DMS53 (cell line): Measurements from ENCODE around the gene SERPINA1.

ENCODE experiments used
- DNase-seq: peaks from one replicate; lab custom pipeline; 2025; lab: John Stamatoyannopoulos, UW

SERPINA1 gene

DNA sequence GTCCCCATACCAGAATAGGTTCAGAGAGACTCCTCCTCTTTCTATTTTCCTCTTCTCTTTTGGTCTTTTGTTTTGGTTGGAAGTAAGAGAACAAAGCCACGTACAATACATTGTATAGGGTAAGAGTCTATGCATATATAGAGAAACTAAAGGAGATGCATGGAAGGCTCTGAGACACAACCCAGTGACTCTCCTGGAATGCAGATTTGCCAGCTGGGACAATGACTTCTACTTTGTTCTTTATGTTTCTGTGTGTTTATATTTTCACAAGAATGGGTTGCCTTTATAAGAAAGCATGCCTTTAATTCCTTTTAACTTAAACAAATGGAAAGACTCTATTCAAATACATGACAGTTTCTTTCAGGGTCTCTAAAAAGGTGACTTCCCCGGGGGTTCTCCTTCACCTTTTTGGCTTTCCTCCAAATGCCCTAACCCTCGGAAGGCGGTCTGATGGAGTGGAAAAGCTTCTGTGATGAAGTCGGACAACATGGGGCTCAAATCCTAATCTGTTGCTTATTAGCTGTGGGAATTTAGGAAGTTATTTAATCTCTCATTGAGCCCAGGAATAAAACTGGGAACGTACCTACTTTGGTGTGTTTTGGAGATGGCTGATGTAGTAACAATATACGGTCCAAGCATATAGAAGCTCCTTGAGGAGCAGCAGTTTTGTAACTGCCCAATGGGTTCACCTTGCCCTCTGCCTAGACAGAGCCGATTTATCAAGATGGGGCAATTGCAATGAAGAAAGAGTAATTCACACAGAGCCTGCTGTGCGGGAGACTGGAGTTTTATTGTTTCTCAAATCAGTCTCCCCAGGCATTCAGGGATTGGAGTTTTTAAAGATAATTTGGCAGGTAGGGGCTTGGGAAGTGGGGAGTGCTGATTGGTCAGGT lies 9.1 kb upstream of the SERPINA1 start:
- DNase-seq = no peak

DNA sequence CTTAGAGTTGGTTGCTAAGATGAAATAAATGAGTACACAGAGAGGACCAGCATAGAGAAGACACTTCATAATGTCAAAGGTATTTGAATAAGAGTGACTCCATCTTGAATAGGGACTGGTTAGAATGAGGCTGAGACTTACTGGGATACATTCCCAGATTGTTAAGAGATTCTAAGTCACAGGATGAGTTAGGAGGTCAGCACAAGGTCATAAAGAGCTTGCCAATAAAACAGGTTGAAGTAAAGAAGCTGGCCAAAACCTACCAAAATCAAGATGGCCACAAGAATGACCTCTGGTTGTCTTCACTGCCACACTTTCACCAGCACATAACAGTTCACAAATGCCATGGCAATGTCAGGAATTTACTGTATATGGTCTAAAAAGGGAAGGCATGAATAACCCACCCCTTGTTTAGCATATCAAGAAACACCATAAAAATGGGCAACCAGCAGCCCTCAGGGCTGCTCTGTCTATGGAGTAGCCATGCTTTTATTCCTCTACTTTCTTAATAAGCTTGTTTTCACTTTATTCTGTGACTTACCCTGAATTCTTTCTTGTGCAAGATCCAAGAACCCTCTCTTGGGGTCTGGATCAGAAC lies 8.3 kb upstream of the SERPINA1 start:
- DNase-seq = no peak

DNA sequence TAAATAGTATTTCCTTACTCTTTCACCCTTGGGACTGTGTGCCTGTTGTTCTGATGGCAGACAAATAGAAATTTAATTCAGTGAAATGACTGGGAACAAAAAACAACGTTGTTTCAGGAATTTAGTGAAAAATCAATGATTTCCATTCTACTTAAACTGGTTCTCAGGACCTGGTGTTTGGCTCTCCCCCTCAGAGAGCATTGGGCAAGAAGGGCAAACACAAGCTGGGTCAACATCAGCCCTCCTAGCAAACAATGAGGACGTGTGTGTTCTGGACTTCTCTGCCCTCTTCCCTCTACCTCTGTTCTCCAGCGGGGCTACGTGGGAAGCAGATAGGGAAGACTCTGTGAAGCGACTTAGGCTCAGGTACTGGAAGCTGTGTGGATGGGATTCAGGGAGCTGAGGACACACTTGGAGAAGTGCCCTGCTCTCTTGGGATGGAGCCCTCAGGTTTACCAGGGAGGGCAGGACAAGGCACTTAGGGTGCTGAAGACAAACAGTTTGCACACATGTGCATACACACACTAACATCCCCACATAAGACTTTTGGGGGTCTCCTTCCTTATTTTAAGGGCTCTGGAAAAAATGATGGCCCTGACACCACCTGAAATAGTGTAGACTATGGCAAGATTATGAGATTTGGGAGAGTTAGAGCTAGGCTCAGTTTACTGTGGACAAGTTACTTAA lies 7.6 kb upstream of the SERPINA1 start:
- peak; percentile 64 for DNase-seq

DNA sequence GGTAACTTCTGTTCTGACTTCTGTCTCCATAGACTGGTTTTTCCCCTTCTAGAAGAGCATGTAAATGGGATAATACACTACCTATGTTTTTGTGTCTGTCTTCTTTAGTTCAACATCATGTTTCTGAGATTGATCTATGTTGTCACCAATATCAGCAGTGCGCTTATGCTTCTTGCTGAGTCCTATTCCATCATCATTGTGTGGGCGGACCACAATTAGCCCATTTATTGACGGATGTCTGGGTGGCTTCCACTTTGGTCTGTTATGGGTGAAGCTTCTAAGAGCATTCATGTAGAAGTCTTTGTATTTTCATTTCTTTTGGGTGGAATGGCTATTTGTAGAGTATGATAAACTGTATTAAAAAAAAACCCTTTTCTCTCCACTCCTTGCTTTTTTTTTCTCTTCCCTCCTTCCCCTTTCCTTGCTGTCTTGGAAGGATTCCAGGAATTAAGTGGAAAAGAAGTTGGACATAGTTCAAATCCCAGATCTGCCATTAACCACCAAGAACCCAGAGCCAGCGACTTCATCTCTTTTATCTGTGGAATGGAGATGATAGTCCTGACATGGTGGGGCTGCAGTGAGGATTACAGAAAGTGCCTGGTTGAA lies 7.0 kb upstream of the SERPINA1 start:
- DNase-seq = no peak

DNA sequence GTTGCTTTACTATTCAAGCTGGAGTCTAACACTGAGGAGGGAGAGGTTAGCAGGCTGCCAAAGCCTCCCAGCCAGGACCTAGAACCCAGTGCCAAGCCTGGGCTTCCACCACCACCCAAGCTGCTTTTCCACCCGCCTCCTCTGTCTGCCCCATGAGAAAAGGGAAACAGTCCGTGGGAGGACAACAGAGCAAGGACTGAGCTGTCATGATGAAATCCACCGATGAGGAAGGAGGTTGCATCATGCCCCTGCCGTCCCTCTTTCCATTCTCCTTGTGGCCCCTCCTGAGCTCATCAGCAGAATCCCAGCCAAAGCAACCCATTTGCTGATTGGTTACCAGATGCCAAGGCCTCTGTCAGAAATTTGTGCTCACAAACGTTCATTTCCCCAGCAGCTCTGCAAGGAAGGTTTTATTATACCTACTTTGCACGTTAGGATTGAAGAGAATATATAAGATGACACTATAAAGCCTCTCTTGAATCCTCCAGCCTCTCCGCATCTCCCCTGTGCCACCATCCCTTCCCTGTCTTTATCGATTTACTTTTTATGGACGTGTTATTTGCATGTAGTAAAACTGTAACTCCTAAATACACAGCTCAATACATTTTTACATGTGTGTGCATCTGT lies 6.3 kb upstream of the SERPINA1 start:
- DNase-seq = no peak

DNA sequence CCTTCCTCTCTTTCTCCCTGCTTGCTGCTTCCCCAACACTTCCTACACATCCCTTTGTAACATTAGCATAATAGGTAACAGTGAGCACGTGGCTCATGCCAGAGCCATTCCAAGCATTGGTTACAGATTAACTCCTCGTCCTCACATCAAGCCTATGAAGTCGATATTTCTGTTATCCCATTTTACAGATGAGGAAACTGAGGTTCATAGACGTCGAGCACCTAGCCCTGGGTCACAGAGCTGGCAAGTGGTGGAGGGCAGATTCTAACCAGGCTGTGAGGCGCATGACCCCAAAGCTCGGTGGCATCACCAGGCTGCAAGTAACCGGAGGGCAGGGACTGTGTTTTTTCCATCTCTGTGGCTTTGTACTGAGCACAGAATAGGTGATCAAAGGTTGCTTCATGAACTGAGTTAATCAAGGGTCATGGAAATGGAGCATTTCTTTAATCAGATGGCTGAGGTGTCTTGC lies 5.7 kb upstream of the SERPINA1 start:
- no peak for DNase-seq

DNA sequence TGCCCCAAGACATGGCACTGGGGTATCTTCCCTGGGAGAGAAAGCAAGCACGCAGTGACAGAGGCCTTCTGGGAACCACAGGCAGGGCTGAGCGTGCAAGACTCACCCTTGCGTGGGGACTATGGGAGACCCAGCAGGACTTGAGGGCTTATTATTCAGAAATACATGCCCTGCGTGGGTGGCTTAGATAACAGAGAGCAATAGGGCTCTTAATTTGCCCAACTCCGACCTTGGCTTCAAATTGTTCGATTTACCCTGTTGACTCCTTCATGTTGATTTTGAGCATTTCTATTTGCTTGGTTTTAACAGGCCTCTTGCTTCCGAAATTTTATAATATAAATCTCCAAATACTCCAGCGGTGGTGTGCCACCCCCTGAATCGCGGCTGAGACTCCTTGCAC lies 5.1 kb upstream of the SERPINA1 start:
- no peak for DNase-seq

DNA sequence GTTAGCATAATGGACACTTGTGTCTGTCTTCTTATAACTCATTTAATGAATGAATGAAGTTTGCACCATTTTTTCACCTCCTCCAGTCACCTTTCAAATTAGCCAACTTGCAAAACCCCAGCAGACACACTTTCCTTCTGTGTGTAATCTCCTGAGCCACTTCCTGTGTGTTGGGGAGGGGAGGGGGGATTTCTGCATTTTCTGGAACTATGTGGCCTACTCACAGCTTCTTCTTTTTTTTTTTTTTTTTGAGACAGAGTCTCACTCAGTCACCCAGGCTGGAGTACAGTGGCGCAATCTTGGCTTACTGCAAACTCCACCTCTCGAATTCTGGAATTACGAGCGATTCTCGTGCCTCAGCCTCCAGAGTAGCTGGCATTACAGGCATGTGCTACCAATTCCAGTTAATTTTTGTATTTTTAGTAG lies 4.1 kb upstream of the SERPINA1 start:
- DNase-seq = no peak

DNA sequence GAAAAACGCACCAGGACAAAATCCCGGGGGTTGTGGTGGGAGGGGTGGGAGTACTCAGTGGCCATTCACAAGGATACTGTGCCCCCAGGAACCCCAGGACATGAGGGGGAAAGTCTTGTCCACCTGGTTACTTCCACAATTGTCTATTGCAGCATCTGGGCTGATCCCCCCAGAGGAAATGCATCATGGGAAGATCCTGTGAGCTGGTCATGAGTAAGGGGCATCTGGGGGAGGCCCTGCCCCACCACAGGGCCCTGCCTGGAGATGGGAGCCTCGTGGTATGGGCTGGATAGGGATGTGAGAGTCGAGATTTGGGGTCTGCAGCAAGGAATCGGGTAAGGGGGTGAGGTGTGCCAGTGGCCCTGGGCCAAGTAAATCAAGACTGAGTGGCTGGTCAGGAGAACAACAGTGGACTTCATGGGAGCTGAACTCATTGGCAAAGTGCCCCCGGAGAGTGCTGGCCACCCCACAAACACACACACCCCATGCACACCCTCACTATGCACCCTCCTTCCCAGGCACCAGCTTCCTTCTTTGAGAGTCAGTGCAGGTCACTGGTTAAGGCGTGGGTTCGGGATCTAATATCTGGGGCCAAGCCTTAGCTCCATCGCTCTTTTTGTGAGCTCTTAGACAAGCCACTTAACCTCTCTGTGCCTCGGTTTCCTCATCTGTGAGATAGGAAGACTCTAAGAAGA lies 3.0 kb upstream of the SERPINA1 start:
- no peak for DNase-seq

DNA sequence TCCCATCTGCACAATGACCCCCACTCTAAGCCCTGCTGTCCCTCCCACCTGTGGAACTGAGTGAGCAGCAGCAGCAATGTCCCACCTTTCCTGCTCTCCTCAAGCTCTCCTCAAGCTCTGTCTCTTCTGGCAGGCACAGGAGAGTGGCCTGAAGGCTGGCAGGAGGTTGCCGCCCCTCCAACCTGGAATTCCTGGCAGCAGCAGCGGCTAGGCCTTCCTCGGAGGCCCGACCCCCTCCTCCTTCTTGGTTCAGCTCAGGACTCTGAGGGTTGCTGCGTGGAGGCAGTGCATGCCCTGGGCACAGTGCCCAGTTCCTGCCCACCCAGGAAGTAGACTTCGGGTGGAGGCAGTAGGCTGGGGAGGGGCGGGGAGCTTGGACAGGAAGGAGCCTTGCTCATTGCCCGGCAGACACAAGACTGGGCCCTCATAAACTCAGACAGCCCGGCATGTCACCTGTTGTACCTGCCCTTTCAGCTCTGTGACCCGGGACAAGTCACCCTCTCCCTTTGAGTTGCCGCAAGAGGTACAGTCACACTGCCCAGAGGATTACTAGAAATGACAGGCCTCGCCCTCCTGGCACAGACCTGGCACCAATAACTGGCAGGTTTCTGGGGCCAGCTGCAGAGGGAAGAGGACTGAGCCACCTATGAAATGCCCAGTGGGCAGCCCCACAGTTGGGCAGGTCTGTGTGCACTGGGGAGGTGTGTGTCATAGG lies 2.1 kb upstream of the SERPINA1 start:
- no peak for DNase-seq

DNA sequence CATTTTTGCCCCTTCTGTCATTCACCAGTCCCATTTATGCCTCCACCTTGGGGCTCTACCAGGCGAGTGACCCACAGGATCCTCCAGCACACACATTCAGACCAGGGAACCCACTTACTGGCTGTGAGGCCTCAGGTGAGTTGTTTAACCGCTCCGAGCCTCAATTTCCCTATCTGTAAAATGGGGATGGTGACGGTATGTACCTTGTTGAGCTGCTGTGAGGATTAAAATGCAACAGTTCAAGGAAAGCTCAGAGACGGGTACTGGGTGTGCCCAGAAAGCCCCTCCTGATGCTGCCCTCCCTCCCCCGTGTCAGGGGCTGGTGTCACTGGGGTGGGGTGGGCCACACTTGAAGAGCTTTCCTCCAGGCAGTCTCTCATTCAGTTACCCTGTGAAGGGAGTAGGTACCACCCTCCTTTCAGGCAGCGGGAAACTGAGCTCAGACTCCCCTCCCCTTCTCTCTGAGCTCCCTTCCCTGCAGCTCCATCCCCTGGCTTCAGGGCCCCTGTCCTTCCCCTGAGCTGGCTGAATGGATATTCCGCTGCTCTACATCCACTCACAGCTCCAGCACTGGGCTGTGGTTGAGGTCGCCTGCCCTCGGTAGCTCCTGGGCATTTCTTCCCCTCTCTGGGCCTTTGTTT lies 1.4 kb upstream of the SERPINA1 start:
- DNase-seq = no peak

DNA sequence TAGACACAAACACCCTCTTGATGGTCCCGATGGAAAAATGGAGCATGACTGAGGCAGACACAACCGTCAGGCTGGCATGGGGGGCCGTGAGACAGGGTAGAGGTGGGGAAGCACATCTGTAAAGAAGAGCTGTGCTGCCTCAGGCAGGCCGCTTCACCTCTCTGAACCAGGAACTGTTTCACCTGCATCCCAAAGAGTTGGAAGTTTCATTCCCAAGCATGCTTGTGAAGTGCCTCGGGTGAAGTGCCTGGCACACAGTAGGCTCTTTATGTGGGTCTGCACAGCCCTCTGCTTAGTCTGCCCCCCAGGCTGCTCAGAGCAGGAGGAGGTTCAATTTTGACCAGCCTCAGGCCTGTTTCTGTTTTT lies 685 bp upstream of the SERPINA1 start:
- no peak for DNase-seq

DNA sequence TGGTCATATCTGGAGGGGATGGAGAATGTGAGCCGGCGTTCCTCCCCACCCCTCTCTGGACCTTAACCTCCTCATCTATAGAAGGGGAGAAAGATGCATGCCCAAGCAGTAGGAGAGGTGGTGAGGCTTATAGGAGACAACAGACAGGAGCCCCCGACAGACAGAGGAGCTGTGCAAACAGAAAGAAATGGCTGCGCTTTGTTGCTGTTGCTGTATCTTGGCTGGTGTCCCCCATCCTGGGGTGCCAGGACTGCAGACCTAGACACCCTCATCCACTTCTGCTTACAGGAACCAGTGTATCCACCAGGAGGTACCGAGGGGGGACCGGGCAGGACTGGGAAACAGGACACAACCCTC lies 397 bp downstream of the SERPINA1 start:
- peak; percentile 28 for DNase-seq

DNA sequence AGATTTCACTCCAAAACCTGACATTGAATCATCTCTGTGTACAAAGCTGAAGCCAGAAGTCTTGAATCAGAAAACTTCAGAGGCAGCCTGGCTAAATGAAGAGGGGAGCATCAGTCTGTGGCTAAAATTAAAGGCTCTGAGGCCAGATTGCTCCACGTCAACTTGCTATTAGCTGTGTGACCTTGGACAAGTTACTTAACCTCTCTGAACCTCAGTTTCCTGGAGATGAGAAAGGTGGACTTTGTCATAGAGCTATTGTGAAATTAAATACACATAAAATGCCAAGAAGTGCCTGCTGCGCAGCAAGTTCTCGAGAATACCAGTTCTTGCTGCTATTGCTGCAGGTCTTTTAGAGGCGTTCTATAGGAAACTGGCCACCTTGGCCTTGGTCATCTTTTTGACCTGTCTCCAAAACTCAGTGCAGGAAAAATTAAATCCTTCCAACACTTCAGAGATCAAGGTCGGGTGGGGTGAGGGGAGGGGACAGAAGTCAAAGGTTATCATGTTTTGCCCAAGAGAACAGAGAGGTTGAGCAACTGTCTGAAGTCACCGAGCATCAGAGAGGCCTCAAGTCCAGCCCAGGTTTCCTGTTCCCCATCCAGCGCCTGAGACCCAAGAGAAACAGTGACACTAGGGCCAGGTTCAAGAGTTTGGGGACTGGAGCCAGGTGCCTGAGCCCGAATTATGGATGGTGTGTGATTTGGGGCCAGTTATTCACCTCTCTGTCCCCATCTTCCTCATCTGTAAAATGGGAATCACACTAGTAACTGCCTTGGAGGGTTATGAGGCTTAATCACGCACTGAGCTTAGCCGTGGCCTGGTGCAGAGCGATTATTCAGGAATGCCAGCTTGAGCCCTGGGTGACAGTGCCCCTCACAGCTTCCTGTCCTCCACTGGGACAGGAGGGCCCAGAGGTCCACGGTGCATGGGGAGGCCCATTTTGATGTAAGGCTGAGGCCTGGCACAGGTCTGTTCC lies 1.1 kb downstream of the SERPINA1 start:
- peak; percentile 56 for DNase-seq

DNA sequence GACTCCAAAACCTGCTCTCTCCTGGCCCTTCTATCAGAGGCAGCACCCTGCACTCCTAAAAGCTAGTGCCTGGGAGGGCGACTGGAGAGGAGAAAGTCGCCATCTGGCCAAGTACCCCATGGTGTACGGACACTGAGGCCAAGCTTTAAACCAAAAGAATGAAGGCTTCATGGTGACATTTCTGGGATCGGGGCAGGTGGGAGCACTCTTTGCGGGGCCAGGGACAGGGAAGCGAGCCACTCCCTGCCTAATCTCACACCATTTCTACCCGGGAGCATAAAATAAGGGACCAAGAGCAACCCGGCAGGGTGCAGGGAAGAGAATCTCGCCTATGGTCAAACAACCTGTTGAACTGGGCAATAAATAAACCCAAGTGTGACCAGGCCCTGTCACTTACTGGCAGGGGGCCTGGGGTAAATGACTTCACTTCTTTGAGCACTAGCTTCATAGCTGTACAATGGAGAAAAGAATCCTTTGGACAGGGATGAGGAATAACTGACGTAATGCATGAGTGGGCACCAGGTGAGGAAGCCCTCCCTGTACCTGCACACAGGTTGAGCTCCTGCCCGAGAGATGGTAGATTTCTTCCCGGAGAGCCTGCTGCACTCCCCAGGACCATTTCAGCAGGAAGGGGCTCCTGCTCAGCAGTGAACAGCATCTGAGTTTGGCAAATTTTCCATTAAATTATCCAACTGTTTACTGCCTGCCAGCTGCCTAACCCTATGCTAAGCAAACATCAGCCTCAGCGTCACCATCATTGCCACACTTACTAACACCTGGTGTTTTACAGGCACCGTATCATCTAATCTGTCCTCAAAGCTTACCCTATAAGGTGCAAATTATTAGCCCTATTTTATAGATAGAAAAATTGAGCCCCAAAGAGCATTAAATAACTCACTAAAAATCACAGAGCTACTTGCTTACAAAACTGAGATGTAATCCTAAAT lies 2.0 kb downstream of the SERPINA1 start:
- peak; percentile 75 for DNase-seq

DNA sequence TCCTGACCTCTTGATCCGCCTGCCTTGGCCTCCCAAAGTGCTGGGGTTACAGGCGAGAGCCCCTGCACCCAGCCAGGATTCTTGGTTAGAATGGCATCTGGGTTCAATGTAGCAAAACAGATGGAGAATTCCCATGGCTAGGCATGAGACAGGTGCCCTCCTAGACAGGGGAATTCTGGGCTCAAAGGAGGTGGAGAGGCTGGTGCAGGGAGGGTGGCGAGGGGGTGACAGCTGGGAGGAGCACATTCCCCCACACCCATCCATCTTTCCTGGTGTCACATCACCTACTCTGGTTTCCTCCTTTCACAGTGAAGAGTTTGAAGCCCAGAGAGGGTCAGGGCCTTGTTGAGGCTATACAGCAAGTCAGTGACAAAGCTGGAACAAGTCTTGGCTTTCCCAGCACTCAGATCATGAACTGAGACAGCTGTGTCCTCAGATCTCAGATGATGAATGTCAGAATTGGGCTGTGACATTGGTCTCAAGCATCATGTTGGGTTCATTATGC lies 2.8 kb downstream of the SERPINA1 start:
- no peak for DNase-seq

DNA sequence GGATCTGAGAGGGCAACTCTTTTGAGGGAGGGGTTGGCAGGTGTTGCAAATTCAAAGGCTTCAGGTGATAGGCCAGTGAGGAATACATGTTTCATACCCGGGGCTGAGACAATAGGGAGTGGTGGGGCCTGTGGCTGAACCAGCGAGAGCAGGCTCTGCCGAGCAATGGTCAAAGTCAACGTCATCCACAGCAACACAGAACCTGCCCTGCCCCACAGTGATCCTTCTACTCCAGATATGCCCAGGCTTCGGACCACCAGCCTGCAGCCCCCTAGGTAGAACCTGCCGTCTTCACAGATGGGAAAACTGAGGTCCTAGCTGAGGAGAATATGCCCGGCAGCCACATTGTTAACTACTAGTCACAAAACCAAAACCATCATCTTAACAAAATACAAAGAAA lies 4.1 kb downstream of the SERPINA1 start:
- DNase-seq = no peak

DNA sequence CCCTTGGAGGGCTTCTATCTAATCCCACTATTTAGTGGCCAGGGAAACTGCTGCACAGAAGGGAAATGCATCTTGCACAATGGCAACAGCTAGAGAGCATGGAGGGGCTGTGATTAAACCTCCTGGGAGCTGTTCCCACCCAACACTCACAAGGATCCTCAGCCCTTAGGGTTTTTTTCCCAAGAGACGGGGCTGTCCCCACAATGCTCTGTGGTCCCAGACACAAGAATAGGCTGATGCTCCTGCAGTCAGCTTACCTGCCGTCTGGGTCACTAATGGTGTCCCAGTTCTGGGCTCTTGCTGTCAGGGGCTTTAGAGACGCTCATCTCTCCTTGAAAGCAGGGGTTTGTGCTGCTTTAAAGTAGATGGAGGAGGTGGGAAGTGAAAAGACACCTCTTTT lies 4.6 kb downstream of the SERPINA1 start:
- DNase-seq = no peak
